Testis (tissue), 3 donors: ENCODE results near the gene KCNK2. TPM values are rescaled to one million over a fixed set of nuclear protein-coding genes. Genes with fewer than 3 reads are reported as not detected.
A peak's percentile ranks its signal among the peaks of the same experiment; 100 is the strongest.

ENCODE experiments used
- DNase-seq: peaks from one replicate; pipeline ENCODE4 v3.0.0-alpha.2; 2019
- H3K27ac ChIP-seq, 2 donors: fragments of 200-600 bp; sonication (generic); one replicate each; pipeline ENCODE4 v1.5.1; 2019
- H3K27me3 ChIP-seq: fragments of 200-600 bp; sonication (generic); one replicate; pipeline ENCODE4 v1.5.1; 2019
- H3K36me3 ChIP-seq: fragments of 200-600 bp; sonication (generic); one replicate; pipeline ENCODE4 v1.5.1; 2017; ENCODE audit warnings: low read depth; ENCODE audit errors: missing control alignments
- H3K4me1 ChIP-seq: fragments of 200-600 bp; sonication (generic); one replicate; pipeline ENCODE4 v1.5.1; 2019
- H3K4me3 ChIP-seq, 2 donors: fragments of 200-600 bp; sonication (generic); one replicate each; pipeline ENCODE4 v1.5.1; 2017 to 2019
- H3K9me3 ChIP-seq: fragments of 200-600 bp; sonication (generic); one replicate; pipeline ENCODE4 v1.5.1; 2017
- CTCF ChIP-seq, 3 experiments: fragments of 450-650 bp in 2 of 3; fragments of 200-600 bp in 1 of 3; sonication (generic) in 1 of 3; IDR thresholded peaks; one replicate each; pipeline ENCODE4 v1.5.1; 2016 to 2019; ENCODE audit warnings: antibody characterized with exemption in 3 of 3, mild to moderate bottlenecking in 2 of 3, moderate library complexity in 1 of 3
- POLR2A ChIP-seq: fragments of 450-650 bp; IDR thresholded peaks from one replicate; pipeline ENCODE4 v1.6.1; 2017; ENCODE audit warnings: antibody characterized with exemption, mild to moderate bottlenecking, moderate library complexity
- WGBS, 2 donors: methylation state at CpG; one replicate each; pipeline ENCODE4 v1.1.5; 2018; 5-methylcytosine and 5-hydroxymethylcytosine counted together
- intact Hi-C: fragments of 100-400 bp; cut with DNase I; formaldehyde crosslinking; loops from one replicate; pipeline ENCODE4 v1.15.1; 2023; ENCODE audit warnings: low total_unique reads
- polyA plus RNA-seq: library from polyadenylated mRNA; stranded (reverse); fragments of 350-450 nt; fragmentation: Illumina TruSeq; extraction: RNeasy Lipid Tissue Mini Kit (QIAGEN cat#74804); gene quantifications from one replicate; pipeline ENCODE4 v1.2.3, GENCODE V29; 2014; ENCODE audit warnings: low read depth, low replicate concordance; ENCODE audit not compliant: insufficient read depth
- total RNA-seq, 2 donors: library from RNA; depleted of rRNA; stranded (reverse); fragments of >200 nt; gene quantifications; one replicate each; pipeline ENCODE4 v1.2.3, GENCODE V29; 2016

The KCNK2 gene
- total and polyA plus RNA-seq, 3 donors from 2014 or later: 0.71 to 1.4 (median 0.92) TPM

GRCh38 chr1:215141460-215141859, 58.9 kb downstream of the KCNK2 start:
- 92 to 97% methylated on average over 3 of the region's 3 CpGs for WGBS, 2 donors
- TF ChIP-seq POLR2A (no peak), CTCF (IDR thresholded peaks at IDR 0.05) (no peak)

DNA sequence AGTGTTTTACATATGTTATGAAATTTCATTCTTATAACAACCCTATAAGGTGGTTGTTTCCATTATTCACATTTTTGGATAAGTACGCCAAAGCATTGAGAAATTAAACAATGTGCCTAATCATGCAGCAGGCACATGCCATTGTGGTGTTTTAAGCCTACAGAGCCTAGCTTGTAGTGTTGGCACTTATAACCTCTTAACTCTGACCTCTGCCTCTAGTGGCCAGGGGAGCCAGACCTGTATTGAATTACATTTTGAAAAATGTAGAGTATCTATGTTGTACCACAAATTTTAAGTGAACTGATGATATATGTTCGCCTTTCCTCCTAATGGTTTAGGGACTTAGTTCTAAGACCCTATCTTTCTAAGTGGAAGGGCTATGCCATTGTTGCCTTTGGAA, 61.0 kb downstream of the KCNK2 start:
- TF ChIP-seq CTCF (IDR thresholded peaks at IDR 0.05) (no peak), POLR2A (no peak)
- H3K27ac ChIP-seq: no peak overlapping the region
- no peak overlapping the region for H3K4me3 ChIP-seq
- no peaks in the 10 kb centered on the region for H3K9me3 ChIP-seq
- no peak for DNase-seq
- 89 to 92% methylated on average over 2 of the region's 2 CpGs for WGBS, 2 donors
- no peaks in the 10 kb centered on the region for H3K36me3 ChIP-seq
- intact Hi-C loops: no loop called here
- H3K27me3 ChIP-seq: no peaks in the 10 kb centered on the region
- H3K4me1 ChIP-seq: no peaks in the 10 kb centered on the region

More at GRCh38 chr1:215141460-215141859, 58.9 kb downstream of the KCNK2 start:
- H3K4me3 ChIP-seq: no peak overlapping the region
- no peak for DNase-seq
- H3K27me3 ChIP-seq: no peaks in the 10 kb centered on the region
- no peaks in the 10 kb centered on the region for H3K4me1 ChIP-seq
- intact Hi-C loops: no loop called here
- no peaks in the 10 kb centered on the region for H3K36me3 ChIP-seq
- no peaks in the 10 kb centered on the region for H3K9me3 ChIP-seq
- no peak overlapping the region for H3K27ac ChIP-seq

DNA sequence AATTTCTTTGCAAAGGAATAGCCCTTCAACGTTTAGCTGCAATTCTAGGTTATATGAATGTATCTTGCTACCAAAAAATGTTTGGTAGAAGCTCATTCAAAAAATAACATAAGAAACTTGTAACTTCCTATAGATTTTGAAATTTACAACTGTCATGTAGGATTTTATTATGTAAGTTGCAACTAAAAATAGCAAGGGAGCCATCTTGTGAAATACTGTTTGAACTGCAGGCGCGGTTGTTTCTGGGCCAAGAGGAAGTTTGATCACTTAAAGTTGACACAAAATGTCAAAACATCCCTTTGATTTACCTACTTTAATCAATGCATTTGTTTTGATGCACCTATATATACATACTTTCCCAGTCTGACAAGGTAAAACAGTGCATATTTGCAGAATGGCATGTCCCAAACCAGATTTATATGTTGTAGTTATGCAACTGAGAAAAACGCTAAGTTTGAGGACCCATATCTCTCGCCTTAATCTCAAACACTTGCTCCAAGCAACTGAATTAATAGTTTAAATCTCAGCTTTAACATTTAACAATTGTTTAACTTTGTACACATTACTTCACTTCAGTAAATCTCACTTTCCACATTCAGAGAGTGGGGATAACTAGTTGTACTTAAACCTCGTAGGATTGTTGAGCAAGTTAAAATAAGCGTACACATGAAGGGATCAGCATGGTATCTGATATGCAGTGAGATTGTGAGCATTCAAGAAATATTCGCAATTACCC, 63.9 kb downstream of the KCNK2 start:
- peak in 2 of 3 experiments; percentile 18 to 25 for TF ChIP-seq CTCF (IDR thresholded peaks at IDR 0.05)
- TF ChIP-seq POLR2A: no peak
- Histone ChIP-seq H3K4me3 (no peak overlapping the region), H3K4me1 (no peaks in the 10 kb centered on the region), H3K36me3 (no peaks in the 10 kb centered on the region), H3K27ac (no peak overlapping the region), H3K9me3 (no peaks in the 10 kb centered on the region), H3K27me3 (no peaks in the 10 kb centered on the region)
- peak; percentile 37 for DNase-seq
- WGBS, 2 donors: 65 to 68% methylated on average over 8 of the region's 8 CpGs
- intact Hi-C loops: no loop called here

- intact Hi-C loops: no loop called here
- Histone ChIP-seq H3K36me3 (no peaks in the 10 kb centered on the region), H3K27me3 (no peaks in the 10 kb centered on the region), H3K27ac (no peak overlapping the region), H3K4me1 (no peaks in the 10 kb centered on the region), H3K9me3 (no peaks in the 10 kb centered on the region), H3K4me3 (no peak overlapping the region)
- WGBS, 2 donors: 84 to 89% methylated on average over 3 of the region's 3 CpGs
- DNase-seq: no peak
- no peak for TF ChIP-seq POLR2A
- TF ChIP-seq CTCF (IDR thresholded peaks at IDR 0.05): no peak
Observed at GRCh38 chr1:215147024-215147423, 64.5 kb downstream of the KCNK2 start.
